GM12878 (cell line): ENCODE results near the gene GLI1. TPM values are rescaled to one million over a fixed set of nuclear protein-coding genes. Genes with fewer than 3 reads are reported as not detected.
"Not testable (repeated sequence)": the region's sequence is repeated elsewhere in the genome, so short reads cannot be mapped to it uniquely, and the experiment has no call there.

Experiments
- ATAC-seq: fragments of 200-7000 bp; cut with Tn5 transposase; 3 replicates; pipeline ENCODE4 v1.9.1; 2020; ENCODE audit warnings: mild to moderate bottlenecking, moderate library complexity
- BruUV-seq: library from RNA; stranded (reverse); fragments of 400-500 nt; replicated peaks from 2 replicates; lab custom pipeline; 2021; lab: Mats Ljungman, UMichigan
- CTCF ChIA-PET: fragments of 300-600 bp; sonication (Branson Sonifier 250); formaldehyde crosslinking; extraction: SDS; loops from one replicate; lab custom pipeline; 2021; ENCODE audit warnings: inconsistent platforms; lab: Yijun Ruan, JAX
- POLR2A ChIA-PET: fragments of 350-600 bp; formaldehyde crosslinking; extraction: SDS; loops from one replicate; lab custom pipeline; 2021; ENCODE audit warnings: inconsistent platforms; lab: Charles Lee
- RAD21 ChIA-PET: fragments of 300-600 bp; sonication (Branson Sonifier 250); formaldehyde crosslinking; loops from one replicate; lab custom pipeline; 2023; ENCODE audit warnings: antibody characterized with exemption; ENCODE audit not compliant: unreplicated experiment; lab: Charles Lee
- SMC1A ChIA-PET: fragments of 300-600 bp; sonication (Branson Sonifier 250); formaldehyde crosslinking; loops from one replicate; lab custom pipeline; 2023; ENCODE audit not compliant: unreplicated experiment, uncharacterized antibody; lab: Charles Lee
- DNase-seq: peaks from one replicate; pipeline ENCODE4 v3.0.0-alpha.2; 2011; ENCODE audit warnings: low read depth, low spot score
- FAIRE-seq: peaks from 3 replicates; lab custom pipeline; 2011; peaks lifted over from hg19 to GRCh38; lab: Jason Lieb, UNC
- H2AFZ ChIP-seq: 2 replicates; pipeline ENCODE4 v1.6.0; 2011; ENCODE audit warnings: low read depth, low read length, control low read depth; ENCODE audit not compliant: control insufficient read depth
- H3K27ac ChIP-seq: 2 replicates; pipeline ENCODE4 v1.5.1; 2011; ENCODE audit warnings: control low read depth; ENCODE audit not compliant: control insufficient read depth, insufficient read depth
- H3K27me3 ChIP-seq, 2 experiments: replicated peaks in 1 of 2; 2 replicates each; pipeline versions ENCODE4 v1.6.0 to v1.6.1; 2011; ENCODE audit warnings: low read length in 1 of 2; ENCODE audit not compliant: control insufficient read depth in 2 of 2, insufficient read depth in 2 of 2
- H3K36me3 ChIP-seq, 2 experiments: 2 replicates each; pipeline ENCODE4 v1.5.1; 2011; ENCODE audit warnings: low read length in 1 of 2; ENCODE audit not compliant: control insufficient read depth in 2 of 2, insufficient read depth in 2 of 2
- H3K4me1 ChIP-seq: 2 replicates; pipeline ENCODE4 v1.6.1; 2011; ENCODE audit warnings: mild to moderate bottlenecking, low read length, moderate library complexity, mixed read lengths; ENCODE audit not compliant: control insufficient read depth, insufficient read depth
- H3K4me2 ChIP-seq: 2 replicates; pipeline ENCODE4 v1.6.0; 2011; ENCODE audit warnings: control low read depth; ENCODE audit not compliant: control insufficient read depth, insufficient read depth
- H3K4me3 ChIP-seq: fragments of 200-600 bp; sonication (generic); 2 replicates; pipeline ENCODE4 v1.5.1; 2016
- H3K79me2 ChIP-seq: 2 replicates; pipeline ENCODE4 v1.6.0; 2011; ENCODE audit warnings: low read length; ENCODE audit not compliant: control insufficient read depth, insufficient read depth
- H3K9ac ChIP-seq: 2 replicates; pipeline ENCODE4 v1.8.0; 2011; ENCODE audit warnings: low read length, control low read depth, mixed read lengths; ENCODE audit not compliant: control insufficient read depth, insufficient read depth
- H3K9me3 ChIP-seq: replicated peaks from 3 replicates; pipeline ENCODE4 v1.5.1; 2011; ENCODE audit warnings: mild to moderate bottlenecking, low read length; ENCODE audit not compliant: control insufficient read depth, insufficient read depth
- H4K20me1 ChIP-seq: 2 replicates; pipeline ENCODE4 v1.6.0; 2011; ENCODE audit not compliant: control insufficient read depth, insufficient read depth
- CHD1 ChIP-seq: IDR thresholded peaks from 2 replicates; pipeline ENCODE4 v1.6.1; 2012; ENCODE audit warnings: low read depth, low read length, improper control_type of control experiment
- EGR1 ChIP-seq, 2 experiments: IDR thresholded peaks; 1 replicate in 1 of 2; 2 replicates in 1 of 2; pipeline ENCODE4 v1.6.1; 2011 to 2012; ENCODE audit warnings: low read depth in 2 of 2, low read length in 2 of 2, borderline replicate concordance in 1 of 2, mild to moderate bottlenecking in 1 of 2, moderate library complexity in 1 of 2
- HDAC6 ChIP-seq: fragments of 200-600 bp; sonication (generic); IDR thresholded peaks from one replicate; pipeline ENCODE4 v1.8.0; 2017; ENCODE audit warnings: antibody characterized with exemption; ENCODE audit not compliant: unreplicated experiment
- SPI1 ChIP-seq: IDR thresholded peaks from 2 replicates; pipeline ENCODE4 v1.6.1; 2011; ENCODE audit warnings: low read depth, mild to moderate bottlenecking, low read length, moderate library complexity, borderline replicate concordance; ENCODE audit not compliant: insufficient read depth
- STAT1 ChIP-seq: fragments of 450-650 bp; conservative IDR thresholded peaks from 2 replicates; pipeline ENCODE4 v1.6.1; 2014; ENCODE audit warnings: antibody characterized with exemption, mild to moderate bottlenecking
- ZBTB11 ChIP-seq: fragments of 450-650 bp; formaldehyde crosslinking; IDR thresholded peaks from 2 replicates; pipeline ENCODE4 v1.5.0; 2022; ENCODE audit warnings: mild to moderate bottlenecking, missing genetic modification characterization
- WGBS: methylation state at CpG from one replicate; pipeline ENCODE4 v1.1.6; 2016; ENCODE audit warnings: low lambda C conversion rate; ENCODE audit not compliant: insufficient replicate concordance, insufficient coverage; ENCODE audit errors: missing lambda C conversion rate; 5-methylcytosine and 5-hydroxymethylcytosine counted together
- in situ Hi-C: fragments of 300-500 bp; cut with MboI; formaldehyde crosslinking; loops from 9 replicates; pipeline ENCODE4 v1.14.3; 2018; ENCODE audit warnings: mixed read lengths
- intact Hi-C: fragments of 100-400 bp; cut with micrococcal nuclease; formaldehyde crosslinking; loops from one replicate; pipeline ENCODE4 v1.14.2; 2022; ENCODE audit not compliant: unreplicated experiment
- polyA plus RNA-seq, 11 experiments: library from polyadenylated mRNA; depleted of rRNA in 4 of 11; unstranded in 6 of 11; stranded (reverse) in 5 of 11; fragments of >200 nt; fragmentation: Nextera tagmentation in 4 of 11; fragmentation: Illumina TruSeq in 1 of 11; extraction: Ambion mirVana in 4 of 11; extraction: Trizol in 1 of 11; gene quantifications; 1 replicate in 1 of 11; 2 replicates in 10 of 11; pipeline versions ENCODE4 v1.2.1 to v1.2.3, GENCODE V29; 2011 to 2016; ENCODE audit warnings: inconsistent platforms in 2 of 11, missing spikeins in 2 of 11, low read depth in 1 of 11
- total RNA-seq, 4 experiments: library from RNA; depleted of rRNA in 3 of 4; stranded (reverse); fragments of >200 nt in 3 of 4; fragmentation: Illumina TruSeq in 1 of 4; extraction: Trizol in 1 of 4; gene quantifications; 2 replicates each; pipeline versions ENCODE4 v1.2.1 to v1.2.3, GENCODE V29; 2013 to 2021
- TF ChIP-seq, protein P1 (sequence below): fragments of 150-350 bp; IDR thresholded peaks from 2 replicates; pipeline ENCODE4 v1.6.1; 2016; ENCODE audit warnings: low read depth, low read length

The GLI1 gene
- total and polyA plus RNA-seq, 10 of the 15 experiments (the other 5 are each of a cell fraction or from before 2014, with no cell fraction given): 0.27 to 1.2 (median 0.49) TPM

DNA sequence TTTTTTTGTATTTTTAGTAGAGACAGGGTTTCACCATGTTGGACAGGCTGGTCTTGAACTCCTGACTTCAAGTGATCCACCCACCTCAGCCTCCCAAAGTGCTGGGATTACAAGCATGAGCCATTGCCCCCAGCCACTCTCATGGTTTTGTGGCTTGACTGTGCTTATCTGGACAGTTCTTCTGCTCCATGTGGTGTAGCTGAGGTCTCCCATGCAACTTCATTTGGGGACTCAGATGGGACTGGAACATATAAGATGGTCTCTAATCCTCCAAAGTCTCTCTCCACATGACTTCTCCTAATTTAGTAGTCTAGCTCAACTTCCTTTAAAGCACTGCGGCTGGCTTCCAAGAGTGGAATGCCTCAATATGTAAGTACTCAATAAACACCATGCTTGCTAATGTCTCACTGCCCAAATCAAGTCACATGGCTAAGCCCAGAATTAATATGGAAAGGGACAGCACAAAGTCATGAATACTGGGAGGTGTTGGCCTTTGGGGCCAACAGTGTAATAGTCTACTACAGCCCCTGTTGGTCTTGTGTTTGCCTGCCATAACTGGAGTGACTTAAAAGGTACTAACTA is 17.6 kb upstream of the GLI1 start (continued):
- TF ChIP-seq ZBTB11 (no peak), HDAC6 (no peak), STAT1 (no peak), SPI1 (no peak), CHD1 (no peak), EGR1 (IDR thresholded peaks at IDR 0.05; ENCODE audit: borderline replicate concordance in 1 of 2, low read depth in 2 of 2, low read length in 2 of 2) (no peak)
- TF ChIP-seq, protein P1, sequence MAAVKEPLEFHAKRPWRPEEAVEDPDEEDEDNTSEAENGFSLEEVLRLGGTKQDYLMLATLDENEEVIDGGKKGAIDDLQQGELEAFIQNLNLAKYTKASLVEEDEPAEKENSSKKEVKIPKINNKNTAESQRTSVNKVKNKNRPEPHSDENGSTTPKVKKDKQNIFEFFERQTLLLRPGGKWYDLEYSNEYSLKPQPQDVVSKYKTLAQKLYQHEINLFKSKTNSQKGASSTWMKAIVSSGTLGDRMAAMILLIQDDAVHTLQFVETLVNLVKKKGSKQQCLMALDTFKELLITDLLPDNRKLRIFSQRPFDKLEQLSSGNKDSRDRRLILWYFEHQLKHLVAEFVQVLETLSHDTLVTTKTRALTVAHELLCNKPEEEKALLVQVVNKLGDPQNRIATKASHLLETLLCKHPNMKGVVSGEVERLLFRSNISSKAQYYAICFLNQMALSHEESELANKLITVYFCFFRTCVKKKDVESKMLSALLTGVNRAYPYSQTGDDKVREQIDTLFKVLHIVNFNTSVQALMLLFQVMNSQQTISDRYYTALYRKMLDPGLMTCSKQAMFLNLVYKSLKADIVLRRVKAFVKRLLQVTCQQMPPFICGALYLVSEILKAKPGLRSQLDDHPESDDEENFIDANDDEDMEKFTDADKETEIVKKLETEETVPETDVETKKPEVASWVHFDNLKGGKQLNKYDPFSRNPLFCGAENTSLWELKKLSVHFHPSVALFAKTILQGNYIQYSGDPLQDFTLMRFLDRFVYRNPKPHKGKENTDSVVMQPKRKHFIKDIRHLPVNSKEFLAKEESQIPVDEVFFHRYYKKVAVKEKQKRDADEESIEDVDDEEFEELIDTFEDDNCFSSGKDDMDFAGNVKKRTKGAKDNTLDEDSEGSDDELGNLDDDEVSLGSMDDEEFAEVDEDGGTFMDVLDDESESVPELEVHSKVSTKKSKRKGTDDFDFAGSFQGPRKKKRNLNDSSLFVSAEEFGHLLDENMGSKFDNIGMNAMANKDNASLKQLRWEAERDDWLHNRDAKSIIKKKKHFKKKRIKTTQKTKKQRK: no peak
- TF ChIP-seq, all 136 proteins: peak for 0

- H3K4me1 ChIP-seq, intact Hi-C loops, H3K4me2 ChIP-seq, BruUV-seq, in situ Hi-C loops, H2AFZ ChIP-seq, FAIRE-seq, H3K9me3 ChIP-seq, H3K9ac ChIP-seq, H3K4me3 ChIP-seq, H4K20me1 ChIP-seq, H3K27ac ChIP-seq, H3K79me2 ChIP-seq, H3K27me3 ChIP-seq, SMC1A ChIA-PET, H3K36me3 ChIP-seq, DNase-seq, ATAC-seq: not testable (repeated sequence)
- CTCF ChIA-PET: interaction anchor here (0.9 to 6.3 kb wide), 6 partner anchors 9 to 201 kb away, joined by 3 to 49 read pairs (median 6); partner anchors contain the start of gene INHBE
- 71% methylated on average over 6 of the region's 6 CpGs for WGBS
- RAD21 ChIA-PET: interaction anchor here (1.3 to 1.5 kb wide), 2 partner anchors 9 to 15 kb away, joined by 3 to 5 read pairs; partner anchors contain the start of gene GLI1
- POLR2A ChIA-PET: interaction anchor here (2.3 kb wide), 1 partner anchor 11 kb away, joined by 5 read pairs; the partner anchor contains the start of gene INHBE
Measured at GRCh38 chr12:57444337-57444736, 15.2 kb upstream of the GLI1 start.
